NCI-H1092 treated with DMSO at 0.1 percent for 48 hours (cell line): Measurements from ENCODE around the gene ITGAD.

Source experiments
- DNase-seq: peaks from one replicate; lab custom pipeline; 2025; lab: John Stamatoyannopoulos, UW

The ITGAD gene

GRCh38 chr16:31393056-31393455, at the start of gene ITGAD:
ITGAD (plus strand) TSS chr16:31393335; CDS start chr16:31393361, 26 bp downstream.
- DNase-seq: no peak

DNA sequence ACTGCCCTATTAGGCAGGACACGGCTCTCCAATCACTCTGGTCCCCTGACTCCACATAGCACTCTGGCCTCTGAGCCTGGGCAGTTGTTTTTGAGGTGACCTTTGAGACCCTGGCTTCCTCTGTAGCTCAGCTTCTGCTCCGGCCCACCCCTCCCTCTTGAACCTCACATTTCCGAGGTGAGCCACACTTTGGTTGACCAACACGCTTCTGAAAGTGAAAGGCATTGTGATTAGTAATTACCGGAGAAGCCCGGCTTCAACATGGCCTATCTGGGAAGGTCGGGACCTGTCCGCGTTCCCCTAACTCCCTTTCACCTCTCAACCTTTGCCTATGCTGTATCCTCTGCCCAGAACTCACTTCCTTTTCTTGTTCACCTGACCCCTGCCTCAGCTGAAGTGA, 48.4 kb upstream of the ITGAD start:
- no peak for DNase-seq

- DNase-seq: no peak
Observed at GRCh38 chr16:31347445-31347844, 45.7 kb upstream of the ITGAD start.

DNA sequence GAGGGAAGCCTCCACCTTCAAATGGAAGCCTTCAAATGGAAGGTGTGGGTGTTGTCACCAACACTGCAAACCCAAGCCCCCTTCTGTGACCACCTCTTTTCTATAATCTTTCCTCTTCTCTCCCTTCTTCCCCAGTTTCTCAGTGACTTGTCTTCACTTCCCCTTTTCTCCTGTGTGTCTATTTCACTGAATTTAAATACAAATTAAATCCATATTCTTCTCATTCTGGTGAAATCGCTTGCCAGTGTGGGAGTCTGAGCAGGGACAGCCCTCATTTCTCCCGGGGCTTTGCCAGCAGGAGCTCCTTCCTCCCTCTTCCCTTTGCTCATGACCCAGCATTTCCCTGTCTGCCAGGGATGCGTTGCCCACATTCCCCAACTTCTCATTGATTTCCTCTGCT, 44.6 kb upstream of the ITGAD start:
- no peak for DNase-seq

- DNase-seq: no peak
Observed at GRCh38 chr16:31350275-31351005, 42.7 kb upstream of the ITGAD start.

GRCh38 chr16:31351246-31351941, 41.7 kb upstream of the ITGAD start:
- no peak for DNase-seq

GRCh38 chr16:31351942-31352325, 41.2 kb upstream of the ITGAD start:
- no peak for DNase-seq

GRCh38 chr16:31352376-31353115, 40.6 kb upstream of the ITGAD start:
- no peak for DNase-seq

DNA sequence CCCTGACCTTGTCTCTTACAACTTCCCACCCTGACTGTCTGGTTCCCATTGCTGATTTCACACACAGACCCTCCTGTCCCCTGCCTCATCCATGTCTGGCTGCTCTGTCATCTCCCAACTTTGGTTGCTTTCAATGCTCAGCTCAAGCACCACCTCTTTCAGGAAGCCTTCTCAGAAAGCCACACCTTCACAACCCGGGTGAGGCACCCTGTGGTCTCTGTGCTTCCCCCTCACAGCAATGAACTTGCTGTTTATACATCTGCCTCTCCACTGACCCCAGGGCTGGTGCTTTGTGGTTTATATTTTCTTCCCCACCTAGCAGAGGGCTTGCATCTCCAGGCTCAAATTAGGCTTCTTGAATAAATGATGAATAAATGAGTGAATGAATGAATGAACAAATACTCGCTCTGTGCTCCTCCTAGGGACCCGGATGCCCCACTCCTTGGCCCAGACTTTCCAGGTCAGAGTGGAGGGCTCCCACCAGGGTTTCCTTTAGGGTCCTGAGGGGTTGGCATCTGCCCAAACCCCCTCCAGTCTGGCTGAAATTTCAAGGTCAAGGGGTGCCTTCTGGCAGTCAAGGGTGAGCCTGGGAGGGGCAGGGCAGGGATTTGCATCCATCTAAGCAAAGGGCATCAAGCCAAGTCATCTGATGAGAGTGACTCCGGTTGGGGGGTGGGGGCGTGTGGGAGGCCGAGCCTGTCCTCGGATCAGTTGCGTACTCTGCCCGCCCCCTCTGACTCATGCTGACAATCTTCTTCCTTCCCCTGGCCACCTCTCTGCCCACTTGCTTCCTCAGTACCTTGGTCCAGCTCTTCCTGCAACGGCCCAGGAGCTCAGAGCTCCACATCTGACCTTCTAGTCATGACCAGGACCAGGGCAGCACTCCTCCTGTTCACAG, 38.5 kb upstream of the ITGAD start, which contains the start of gene ITGAX:
TSS of gene ITGAX (plus strand) at position 783 of the 898 bp plus-strand sequence. CDS start at position 862, 79 bp downstream.
- DNase-seq: no peak

DNA sequence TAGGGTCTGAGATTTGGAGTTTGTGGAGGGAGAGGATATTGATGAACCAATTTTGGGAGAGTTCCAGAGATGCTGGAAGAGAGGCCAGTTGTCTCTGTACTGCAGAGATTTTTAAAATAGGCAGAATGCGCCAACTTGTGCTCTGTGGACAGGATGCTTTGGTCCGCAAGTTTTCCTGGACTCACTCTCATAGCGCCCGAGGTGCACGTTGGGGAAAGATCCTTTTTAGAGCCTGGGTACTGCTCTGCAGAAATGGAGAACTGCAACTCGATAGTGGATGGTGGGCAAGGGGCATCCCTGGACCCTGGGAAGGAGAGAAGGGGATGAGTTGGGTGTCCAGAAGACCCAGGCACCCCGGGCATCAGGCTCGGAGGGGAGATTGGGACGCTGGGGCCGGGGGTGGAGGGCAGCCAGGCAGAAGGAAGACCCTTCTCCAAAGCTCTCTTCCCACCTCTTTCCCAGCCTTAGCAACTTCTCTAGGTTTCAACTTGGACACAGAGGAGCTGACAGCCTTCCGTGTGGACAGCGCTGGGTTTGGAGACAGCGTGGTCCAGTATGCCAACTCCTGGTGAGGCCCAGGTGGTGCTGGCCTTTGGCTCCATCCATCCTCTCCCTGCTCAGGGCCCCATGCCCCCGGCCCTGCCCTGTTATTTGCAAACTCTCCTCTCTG, 37.6 kb upstream of the ITGAD start:
- DNase-seq: no peak

GRCh38 chr16:31356566-31357323, 36.4 kb upstream of the ITGAD start:
- DNase-seq: no peak

- DNase-seq: no peak
Observed at GRCh38 chr16:31357324-31358109, 35.6 kb upstream of the ITGAD start.

DNA sequence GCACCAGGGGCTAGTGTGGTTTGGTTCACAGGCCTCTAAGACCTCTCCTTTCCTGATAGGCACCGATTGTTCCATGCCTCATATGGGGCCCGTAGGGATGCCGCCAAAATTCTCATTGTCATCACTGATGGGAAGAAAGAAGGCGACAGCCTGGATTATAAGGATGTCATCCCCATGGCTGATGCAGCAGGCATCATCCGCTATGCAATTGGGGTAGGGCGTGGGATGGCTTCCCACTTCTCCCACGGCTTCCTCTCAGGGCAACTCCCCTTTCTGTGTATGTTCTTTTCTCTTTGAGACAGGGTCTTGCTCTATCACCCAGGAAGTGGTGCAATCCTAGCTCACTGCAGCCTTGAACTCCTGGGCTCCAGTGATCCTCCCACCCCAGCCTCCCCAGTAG, 32.9 kb upstream of the ITGAD start:
- DNase-seq: no peak

- DNase-seq: no peak
Observed at GRCh38 chr16:31361201-31362110, 31.7 kb upstream of the ITGAD start.

DNA sequence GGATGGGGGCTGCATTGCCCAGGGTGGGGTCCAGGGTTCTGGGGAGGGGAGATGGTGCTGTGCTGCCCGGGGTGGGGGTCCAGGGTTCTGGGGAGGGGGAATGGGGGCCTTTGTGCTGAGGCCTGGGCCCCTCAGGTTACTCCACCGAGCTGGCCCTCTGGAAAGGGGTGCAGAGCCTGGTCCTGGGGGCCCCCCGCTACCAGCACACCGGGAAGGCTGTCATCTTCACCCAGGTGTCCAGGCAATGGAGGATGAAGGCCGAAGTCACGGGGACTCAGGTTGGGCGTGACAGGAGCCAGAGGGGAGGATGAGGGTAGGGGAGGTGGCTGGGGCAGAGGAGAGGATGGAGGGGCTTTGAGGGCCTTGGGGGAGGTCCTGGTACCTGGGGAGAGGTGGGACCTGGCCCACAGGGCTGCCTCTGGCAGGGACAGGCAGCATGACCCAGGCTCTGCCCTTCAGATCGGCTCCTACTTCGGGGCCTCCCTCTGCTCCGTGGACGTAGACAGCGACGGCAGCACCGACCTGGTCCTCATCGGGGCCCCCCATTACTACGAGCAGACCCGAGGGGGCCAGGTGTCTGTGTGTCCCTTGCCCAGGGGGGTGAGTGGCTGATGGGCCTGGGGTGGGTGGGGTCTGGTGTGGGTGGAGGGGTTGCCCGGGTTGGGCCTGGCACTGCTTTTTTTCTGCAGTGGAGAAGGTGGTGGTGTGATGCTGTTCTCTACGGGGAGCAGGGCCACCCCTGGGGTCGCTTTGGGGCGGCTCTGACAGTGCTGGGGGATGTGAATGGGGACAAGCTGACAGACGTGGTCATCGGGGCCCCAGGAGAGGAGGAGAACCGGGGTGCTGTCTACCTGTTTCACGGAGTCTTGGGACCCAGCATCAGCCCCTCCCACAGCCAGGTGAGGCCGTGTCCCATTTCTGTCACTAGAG, 30.4 kb upstream of the ITGAD start:
- DNase-seq: no peak

DNA sequence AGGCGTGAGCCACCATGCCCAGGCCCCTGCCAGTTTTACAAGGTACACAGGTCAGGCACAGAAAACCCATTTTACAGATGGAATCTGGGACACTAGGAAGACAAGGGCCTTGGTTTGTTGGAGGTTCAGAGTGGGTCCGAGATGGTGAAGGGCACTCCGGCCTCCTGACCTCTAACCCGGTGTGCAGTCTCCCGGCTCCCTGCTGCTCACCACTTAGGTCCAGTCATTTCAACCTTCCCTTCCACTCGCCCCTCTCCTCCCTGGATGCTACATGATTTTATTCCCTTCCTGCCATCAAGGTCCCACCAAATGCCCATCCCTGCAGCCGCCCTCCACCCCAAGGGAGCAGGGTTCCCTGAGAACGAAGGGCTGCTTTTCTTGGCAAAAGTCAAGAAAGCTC, 29.4 kb upstream of the ITGAD start:
- no peak for DNase-seq

DNA sequence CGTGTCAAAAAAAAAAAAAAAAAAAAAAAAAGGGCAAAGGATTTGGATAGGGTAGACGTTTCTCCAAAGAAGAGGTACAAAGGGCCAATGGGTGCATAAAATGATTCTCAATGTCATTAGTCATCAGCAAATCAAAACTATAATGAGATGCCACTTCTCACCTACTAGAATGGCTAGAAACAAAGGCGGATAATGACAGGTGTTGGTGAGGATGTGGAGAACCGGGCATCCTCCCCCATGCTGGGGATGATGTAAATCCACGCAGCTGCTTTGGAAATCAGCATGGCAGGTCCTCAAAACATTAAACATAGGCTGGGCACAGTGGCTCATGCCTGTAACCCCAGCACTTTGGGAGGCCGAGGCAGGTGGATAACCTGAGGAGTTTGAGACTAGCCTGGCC, 28.7 kb upstream of the ITGAD start:
- DNase-seq: no peak
